Measurements from ENCODE around the gene ATN1. TPM values are rescaled to one million over a fixed set of nuclear protein-coding genes. Genes with fewer than 3 reads are reported as not detected.
A peak's percentile ranks its signal among the peaks of the same experiment; 100 is the strongest.

ATN1 gene
- total RNA-seq, 1 experiment from 2014 or later = 84.7 TPM

DNA sequence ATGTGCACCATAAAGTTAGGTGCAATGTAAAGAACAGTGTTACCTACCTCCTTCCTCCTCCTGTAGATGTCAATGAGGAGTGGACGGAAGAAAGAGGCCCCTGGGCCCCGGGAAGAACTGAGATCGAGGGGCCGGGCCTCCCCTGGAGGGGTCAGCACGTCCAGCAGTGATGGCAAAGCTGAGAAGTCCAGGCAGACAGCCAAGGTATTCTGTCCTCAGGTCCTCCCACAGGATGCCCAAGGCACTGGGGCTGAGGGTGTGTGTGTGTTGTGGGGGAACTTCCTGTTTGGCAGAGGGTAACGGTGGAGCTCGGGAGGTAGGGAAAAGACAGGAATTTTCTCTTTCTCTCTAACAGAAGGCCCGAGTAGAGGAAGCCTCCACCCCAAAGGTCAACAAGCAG is 6.4 kb downstream of the ATN1 start:
- no TSS peak for BruUV-seq (replicated peaks)
- Mint-ChIP-seq H3K4me3 (ENCODE audit: unreplicated experiment) (no peak overlapping the region), H3K36me3 (ENCODE audit: insufficient read depth, unreplicated experiment) (peaks cover 80% of the 10 kb centered on the region), H3K27me3 (ENCODE audit: insufficient read depth, unreplicated experiment) (no peaks in the 10 kb centered on the region), H3K9me3 (ENCODE audit: unreplicated experiment) (no peaks in the 10 kb centered on the region), H3K4me1 (ENCODE audit: insufficient read depth, unreplicated experiment) (peaks cover 54% of the 10 kb centered on the region), H3K27ac (ENCODE audit: low read depth, unreplicated experiment) (peak overlapping the region; percentile 51)
- no peak for DNase-seq (ENCODE audit: unreplicated experiment)
- intact Hi-C loops (cut with micrococcal nuclease) = no loop called here
- ChIA-PET CTCF (interaction anchor here (0.7 to 9.7 kb wide), 5 partner anchors 11 to 61 kb away, joined by 3 to 114 read pairs (median 5); partner anchors contain the start of gene SPSB2), POLR2A (interaction anchor here (0.7 to 1.7 kb wide), 5 partner anchors 9 to 81 kb away, joined by 4 to 10 read pairs (median 5); no protein-coding TSS in a partner anchor)
- TF ChIP-seq, protein P1, sequence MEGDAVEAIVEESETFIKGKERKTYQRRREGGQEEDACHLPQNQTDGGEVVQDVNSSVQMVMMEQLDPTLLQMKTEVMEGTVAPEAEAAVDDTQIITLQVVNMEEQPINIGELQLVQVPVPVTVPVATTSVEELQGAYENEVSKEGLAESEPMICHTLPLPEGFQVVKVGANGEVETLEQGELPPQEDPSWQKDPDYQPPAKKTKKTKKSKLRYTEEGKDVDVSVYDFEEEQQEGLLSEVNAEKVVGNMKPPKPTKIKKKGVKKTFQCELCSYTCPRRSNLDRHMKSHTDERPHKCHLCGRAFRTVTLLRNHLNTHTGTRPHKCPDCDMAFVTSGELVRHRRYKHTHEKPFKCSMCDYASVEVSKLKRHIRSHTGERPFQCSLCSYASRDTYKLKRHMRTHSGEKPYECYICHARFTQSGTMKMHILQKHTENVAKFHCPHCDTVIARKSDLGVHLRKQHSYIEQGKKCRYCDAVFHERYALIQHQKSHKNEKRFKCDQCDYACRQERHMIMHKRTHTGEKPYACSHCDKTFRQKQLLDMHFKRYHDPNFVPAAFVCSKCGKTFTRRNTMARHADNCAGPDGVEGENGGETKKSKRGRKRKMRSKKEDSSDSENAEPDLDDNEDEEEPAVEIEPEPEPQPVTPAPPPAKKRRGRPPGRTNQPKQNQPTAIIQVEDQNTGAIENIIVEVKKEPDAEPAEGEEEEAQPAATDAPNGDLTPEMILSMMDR (IDR thresholded peaks at IDR 0.05; ENCODE audit: unreplicated experiment) = no peak

DNA sequence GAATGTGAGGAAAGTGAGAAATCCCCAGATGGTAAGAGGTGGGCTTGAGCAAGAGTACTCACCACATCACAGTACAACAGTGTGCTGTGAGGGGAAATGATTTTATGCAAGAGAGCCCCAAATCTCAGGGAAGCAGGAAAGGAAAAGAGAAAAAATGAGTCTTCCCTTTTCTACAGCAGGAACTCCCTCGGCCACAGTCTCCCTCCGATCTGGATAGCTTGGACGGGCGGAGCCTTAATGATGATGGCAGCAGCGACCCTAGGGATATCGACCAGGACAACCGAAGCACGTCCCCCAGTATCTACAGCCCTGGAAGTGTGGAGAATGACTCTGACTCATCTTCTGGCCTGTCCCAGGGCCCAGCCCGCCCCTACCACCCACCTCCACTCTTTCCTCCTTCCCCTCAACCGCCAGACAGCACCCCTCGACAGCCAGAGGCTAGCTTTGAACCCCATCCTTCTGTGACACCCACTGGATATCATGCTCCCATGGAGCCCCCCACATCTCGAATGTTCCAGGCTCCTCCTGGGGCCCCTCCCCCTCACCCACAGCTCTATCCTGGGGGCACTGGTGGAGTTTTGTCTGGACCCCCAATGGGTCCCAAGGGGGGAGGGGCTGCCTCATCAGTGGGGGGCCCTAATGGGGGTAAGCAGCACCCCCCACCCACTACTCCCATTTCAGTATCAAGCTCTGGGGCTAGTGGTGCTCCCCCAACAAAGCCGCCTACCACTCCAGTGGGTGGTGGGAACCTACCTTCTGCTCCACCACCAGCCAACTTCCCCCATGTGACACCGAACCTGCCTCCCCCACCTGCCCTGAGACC is 7.8 kb downstream of the ATN1 start:
- TF ChIP-seq, protein P1 (IDR thresholded peaks at IDR 0.05; ENCODE audit: unreplicated experiment) = no peak
- no peak overlapping the region for H3K4me3 Mint-ChIP-seq (ENCODE audit: unreplicated experiment)
- intact Hi-C loops (cut with micrococcal nuclease) = no loop called here
- DNase-seq (ENCODE audit: unreplicated experiment) = no peak
- H3K36me3 Mint-ChIP-seq (ENCODE audit: insufficient read depth, unreplicated experiment) = peaks cover 88% of the 10 kb centered on the region
- H3K27me3 Mint-ChIP-seq (ENCODE audit: insufficient read depth, unreplicated experiment) = no peaks in the 10 kb centered on the region
- peak overlapping the region; percentile 57 for H3K27ac Mint-ChIP-seq (ENCODE audit: low read depth, unreplicated experiment)
- H3K4me1 Mint-ChIP-seq (ENCODE audit: insufficient read depth, unreplicated experiment) = peaks cover 39% of the 10 kb centered on the region
- no peaks in the 10 kb centered on the region for H3K9me3 Mint-ChIP-seq (ENCODE audit: unreplicated experiment)
- ChIA-PET POLR2A (interaction anchor here (0.6 to 1.7 kb wide), 4 partner anchors 9 to 29 kb away, joined by 3 to 6 read pairs (median 5); no protein-coding TSS in a partner anchor), CTCF (interaction anchor here (0.6 to 9.7 kb wide), 2 partner anchors 12 to 68 kb away, joined by 3 to 114 read pairs; partner anchors contain the start of gene TPI1)
- BruUV-seq (replicated peaks) = no TSS peak

DNA sequence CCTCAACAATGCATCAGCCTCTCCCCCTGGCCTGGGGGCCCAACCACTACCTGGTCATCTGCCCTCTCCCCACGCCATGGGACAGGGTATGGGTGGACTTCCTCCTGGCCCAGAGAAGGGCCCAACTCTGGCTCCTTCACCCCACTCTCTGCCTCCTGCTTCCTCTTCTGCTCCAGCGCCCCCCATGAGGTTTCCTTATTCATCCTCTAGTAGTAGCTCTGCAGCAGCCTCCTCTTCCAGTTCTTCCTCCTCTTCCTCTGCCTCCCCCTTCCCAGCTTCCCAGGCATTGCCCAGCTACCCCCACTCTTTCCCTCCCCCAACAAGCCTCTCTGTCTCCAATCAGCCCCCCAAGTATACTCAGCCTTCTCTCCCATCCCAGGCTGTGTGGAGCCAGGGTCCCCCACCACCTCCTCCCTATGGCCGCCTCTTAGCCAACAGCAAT is 8.5 kb downstream of the ATN1 start:
- CTCF ChIA-PET = interaction anchor here (0.6 to 9.7 kb wide), 3 partner anchors 13 to 300 kb away, joined by 3 to 114 read pairs (median 3); partner anchors contain the start of gene LPAR5
- DNase-seq (ENCODE audit: unreplicated experiment) = no peak
- no TSS peak for BruUV-seq (replicated peaks)
- POLR2A ChIA-PET = interaction anchor here (0.7 to 1.0 kb wide), 4 partner anchors 9 to 28 kb away, joined by 3 to 6 read pairs (median 6); no protein-coding TSS in a partner anchor
- H3K36me3 Mint-ChIP-seq (ENCODE audit: insufficient read depth, unreplicated experiment) = peaks cover 89% of the 10 kb centered on the region
- no peaks in the 10 kb centered on the region for H3K27me3 Mint-ChIP-seq (ENCODE audit: insufficient read depth, unreplicated experiment)
- intact Hi-C loops (cut with micrococcal nuclease) = no loop called here
- peak overlapping the region; percentile 63 for H3K4me3 Mint-ChIP-seq (ENCODE audit: unreplicated experiment)
- peak overlapping the region; percentile 5 for H3K27ac Mint-ChIP-seq (ENCODE audit: low read depth, unreplicated experiment)
- TF ChIP-seq, protein P1 (IDR thresholded peaks at IDR 0.05; ENCODE audit: unreplicated experiment) = no peak
- H3K9me3 Mint-ChIP-seq (ENCODE audit: unreplicated experiment) = no peaks in the 10 kb centered on the region
- peaks cover 39% of the 10 kb centered on the region for H3K4me1 Mint-ChIP-seq (ENCODE audit: insufficient read depth, unreplicated experiment)
